HG03175 (cell line): ENCODE measurements around the gene CYTIP.

ENCODE experiments used
- ATAC-seq: cut with Tn5 transposase; IDR thresholded peaks from one replicate; pipeline ENCODE4 v1.9.1; 2021; ENCODE audit warnings: mild to moderate bottlenecking, moderate library complexity; ENCODE audit not compliant: unreplicated experiment

The CYTIP gene

DNA sequence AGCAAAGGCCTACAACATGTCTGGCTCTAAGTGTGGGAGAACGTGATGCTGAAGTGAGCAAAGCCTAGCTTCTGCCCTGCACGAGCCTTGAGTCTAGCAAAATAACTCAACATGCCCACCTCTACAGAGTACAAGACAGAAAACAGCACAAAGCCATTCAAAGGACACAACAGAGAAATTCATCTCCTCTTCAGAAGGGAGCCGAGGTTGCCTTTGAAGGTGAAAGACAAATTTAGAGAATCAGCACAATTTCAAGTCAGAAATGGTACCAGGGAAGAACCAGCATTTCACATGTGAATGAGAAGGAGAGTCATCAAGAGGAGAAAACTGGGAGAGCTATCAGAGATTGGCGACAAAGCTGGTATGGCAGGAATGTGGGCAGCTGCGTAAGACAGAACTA is 21.7 kb upstream of the CYTIP start:
- ATAC-seq = no peak

DNA sequence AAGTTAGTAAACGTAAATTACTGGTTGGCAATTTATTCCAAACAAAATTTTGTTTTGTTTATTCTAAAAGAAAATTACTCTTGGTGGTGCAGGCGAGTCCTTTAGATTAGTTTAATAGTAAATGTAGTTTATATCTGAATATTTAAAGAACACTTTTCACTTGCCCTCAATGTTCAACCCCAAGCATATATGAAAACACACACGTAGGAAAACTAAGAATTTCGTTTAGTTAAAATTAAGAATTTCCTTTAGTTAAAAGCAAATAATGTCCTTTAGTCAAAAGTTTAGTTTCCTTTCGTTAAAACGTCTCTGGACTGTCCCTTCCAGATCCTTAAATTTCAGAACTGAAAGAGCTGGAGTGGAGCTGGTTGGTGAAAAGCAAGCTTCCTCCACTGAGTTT is 19.1 kb upstream of the CYTIP start:
- no peak for ATAC-seq

DNA sequence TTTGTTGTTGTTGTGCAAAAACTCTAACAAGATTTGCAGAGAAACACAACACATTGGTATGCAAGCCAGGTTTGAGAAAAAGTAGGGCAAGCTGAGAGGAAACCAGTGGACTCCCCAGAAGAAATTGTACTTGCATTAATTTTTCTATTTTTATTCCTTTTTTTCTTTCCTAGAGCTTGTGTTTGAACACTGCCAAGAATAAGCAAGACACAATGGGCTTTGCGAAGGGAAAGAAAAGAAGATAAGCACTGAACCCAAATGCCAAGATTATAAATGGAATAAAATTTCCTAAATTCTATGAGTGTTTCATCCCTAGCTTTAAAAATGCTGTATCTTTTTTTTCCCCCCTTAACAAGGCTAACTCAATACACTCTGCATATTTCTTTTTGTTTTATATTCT is 17.0 kb upstream of the CYTIP start:
- ATAC-seq = no peak

DNA sequence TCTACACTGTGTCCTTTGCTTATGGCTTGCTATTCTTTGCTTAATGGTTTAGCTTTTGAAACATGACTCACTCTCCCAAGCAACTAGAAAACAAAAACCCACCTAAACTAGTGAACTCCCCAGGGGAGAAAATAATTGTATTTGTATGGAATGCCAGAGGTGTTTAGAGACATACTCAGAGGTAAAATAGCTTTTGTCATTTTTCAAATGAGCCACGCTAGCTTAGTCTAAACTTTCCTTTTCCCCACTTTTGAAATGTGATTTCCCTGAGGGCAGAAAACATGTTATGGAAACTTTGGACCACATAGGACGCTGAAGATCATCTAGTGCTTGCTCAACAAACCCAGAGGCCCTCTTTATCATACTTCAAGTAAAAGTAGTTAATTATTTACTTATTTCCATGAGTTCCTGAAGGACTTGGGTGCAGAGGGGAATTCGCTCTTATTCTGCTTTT is 16.5 kb upstream of the CYTIP start:
- ATAC-seq = no peak

DNA sequence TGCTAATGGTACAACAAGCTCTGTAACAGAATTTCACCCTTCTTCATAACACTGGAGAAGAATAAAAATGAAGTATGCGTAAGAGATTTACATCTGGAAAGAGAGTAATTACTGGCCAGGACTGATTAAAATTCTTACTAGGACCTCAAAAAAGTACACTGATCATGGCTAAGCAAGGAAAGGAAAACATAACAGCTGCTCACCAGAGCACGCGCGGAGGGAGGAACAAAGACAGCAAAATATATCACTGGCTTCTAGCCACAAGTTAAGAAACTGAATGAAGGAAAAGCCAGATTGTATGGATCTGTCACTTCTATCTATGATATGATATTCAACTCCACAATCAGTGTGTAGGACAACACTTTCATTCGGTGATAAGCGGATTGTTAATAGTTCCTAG is 15.6 kb upstream of the CYTIP start:
- ATAC-seq = no peak

DNA sequence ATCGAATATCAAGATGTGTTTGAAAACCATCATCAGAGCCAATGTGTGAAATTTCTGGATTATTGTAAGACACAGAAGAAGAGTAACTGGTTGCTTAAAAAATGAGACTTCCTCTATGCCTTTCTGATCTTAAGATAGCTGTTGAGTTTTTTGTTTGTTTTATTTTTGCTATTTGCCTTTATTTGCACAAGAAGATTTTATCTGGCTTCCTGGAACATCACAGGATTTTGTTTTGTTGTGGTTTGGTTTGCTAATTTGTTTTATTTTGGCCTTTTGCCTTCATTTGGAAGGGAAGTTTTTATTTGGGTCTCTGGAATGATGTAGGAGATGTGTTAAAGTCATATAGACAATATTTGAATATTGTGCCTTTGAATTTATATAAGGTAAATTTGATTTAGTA is 3.9 kb upstream of the CYTIP start:
- no peak for ATAC-seq

DNA sequence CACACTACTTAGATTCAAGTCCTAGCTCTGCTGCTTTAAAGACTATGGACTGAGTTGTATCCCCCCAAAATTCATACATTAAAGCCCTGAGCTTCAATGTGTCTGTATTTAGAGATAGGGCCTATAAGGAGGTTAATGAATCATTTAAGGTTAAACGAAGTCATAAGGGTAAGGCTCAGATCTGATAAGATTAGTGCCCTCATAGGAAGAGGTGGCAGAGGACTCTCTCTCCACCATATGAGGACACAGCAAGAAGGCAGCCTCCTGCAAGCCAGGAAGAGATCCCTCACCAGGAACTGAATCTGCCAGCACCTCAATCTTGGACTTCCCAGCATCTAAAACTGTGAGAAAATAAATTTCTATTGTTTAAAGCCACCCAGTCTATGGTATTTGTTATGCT is 3.1 kb upstream of the CYTIP start:
- ATAC-seq = no peak

DNA sequence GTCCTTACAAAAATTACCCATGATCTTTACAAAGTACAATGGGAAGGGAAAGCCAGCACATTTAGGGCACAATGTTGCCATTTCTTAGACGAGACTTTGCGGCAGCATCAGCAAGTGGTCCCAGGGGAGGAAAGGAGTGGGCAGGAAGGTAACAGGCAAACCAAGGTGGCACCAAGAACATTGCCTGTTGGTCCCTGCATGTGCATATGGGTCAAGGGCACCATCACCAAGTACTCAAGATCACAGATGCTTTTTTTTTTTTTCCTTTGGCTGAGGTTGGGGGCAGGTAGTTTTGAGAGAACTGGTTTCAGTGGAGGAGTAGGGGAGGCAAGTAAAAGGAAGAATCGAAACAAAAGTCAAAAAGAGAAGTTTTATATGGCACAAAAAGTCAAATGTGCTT is 752 bp upstream of the CYTIP start:
- ATAC-seq = no peak

DNA sequence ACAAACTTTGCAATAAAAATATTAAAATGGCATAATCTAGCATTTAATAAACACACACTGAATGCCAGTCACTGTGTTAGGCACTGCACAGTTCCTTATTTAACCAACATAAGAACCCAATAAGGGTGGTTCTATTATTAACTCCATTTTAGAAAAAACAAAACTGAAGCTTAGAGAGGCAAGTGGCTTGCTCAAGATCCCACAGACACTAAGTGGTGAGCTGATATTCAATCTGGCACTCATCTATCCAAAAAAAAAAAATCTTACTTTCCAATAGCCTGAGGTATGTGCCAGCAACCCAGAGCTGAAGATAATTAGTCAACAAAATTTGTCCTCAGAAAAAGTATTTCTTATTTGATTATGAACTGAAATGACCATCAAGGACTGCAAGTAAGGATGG is 799 bp downstream of the CYTIP start:
- ATAC-seq = no peak

DNA sequence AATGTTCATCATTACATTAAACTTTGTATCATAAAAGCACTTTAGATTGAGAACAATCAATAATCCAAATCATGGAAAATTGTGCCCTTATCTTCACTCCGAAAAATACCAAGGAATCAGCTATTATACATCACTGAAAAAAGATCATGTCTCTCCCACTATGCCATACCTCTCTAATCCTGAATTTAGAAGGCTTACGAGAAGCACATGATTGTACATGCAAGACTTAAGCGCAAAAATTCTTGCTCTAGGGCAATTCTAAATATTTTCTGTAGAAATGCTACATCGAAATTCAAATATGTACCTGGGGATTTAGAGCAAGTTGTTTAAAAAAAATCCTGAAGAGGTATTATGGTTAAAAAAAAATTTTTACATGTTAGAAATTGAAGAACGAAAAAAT is 1.3 kb downstream of the CYTIP start:
- no peak for ATAC-seq

DNA sequence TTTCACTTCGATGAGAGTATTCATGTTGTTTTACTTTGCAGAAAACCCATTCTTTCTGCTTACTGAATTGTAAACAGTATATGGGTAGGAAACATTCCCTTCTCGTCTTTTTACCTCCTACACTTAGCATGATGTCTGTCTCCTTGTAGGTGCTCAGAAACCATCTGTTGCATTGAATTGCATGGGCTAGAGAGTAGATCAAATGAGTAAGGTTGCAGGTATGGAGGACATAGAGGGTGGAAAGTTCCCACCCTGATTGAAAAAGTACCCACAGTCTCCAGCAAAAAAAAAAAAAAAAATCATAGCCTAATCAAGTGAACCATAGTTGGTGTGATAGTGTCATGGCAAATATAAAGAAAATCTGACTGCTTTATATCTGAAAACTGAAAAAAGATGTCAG is 1.7 kb downstream of the CYTIP start:
- ATAC-seq = no peak

DNA sequence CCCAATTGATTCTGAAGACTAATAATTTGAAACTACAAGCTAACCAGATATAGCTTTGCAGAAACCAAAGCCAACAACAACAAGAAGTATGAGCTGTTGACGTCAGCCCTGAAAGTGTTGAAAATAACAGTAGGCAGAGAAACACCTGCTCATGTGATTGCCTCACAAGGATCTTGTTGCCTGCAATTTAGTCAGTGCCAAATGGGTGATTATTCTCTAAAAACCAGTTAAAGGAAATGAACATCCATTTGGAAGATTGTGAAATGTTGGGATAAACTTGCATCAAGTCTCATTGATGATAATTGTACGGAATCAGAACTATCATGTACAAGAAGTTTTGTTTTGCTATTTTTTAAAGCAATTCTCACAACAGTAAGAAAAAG is 2.8 kb downstream of the CYTIP start:
- peak; percentile 38 for ATAC-seq

DNA sequence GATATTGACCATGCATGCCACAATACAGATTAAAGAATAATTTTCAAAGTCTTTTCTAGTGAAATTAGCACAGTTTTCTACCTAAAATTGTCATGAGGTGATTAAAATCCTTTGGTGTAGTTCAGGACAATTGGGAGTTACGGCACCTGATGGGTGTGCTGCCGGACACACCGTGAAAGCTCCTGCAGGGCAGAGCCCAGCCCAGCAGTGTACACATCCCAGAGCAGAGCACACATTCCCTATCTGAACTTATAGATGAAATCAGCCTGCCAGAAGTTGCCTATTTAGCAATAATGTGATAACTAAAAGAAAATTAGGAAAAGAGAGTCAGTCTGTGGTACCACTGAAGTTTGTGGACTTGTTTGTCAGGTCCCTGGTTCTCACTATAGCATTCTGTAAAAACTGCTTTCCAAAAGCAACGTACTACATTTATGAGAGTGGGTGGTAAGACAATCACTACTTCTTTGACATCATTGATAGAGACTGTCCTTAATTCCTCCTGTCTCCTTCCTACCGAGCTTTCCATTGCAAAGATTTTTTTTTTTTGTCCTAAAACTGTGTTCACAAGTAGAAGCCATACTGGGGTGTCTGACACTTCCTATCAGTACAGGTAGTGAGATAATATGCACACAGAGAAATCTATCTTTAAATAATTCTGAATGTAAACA is 3.4 kb downstream of the CYTIP start:
- peak; percentile 0 for ATAC-seq

DNA sequence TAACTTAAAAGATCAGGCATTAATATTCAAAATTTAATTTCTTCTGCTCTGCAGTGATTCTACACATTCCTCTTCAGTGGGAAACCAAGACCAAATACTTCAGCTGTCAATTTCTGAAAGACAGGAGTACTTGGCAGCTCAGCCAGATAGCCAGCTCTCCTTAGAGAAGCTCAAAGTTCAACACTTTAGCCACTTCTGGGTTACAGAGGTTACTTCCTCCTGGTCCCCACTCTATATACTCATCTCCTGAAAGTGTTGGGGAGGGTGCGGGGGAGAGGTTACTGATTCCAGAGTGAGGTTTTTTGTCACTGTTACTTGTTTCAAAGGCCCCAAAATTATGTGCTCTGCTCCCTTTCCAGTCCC is 4.1 kb downstream of the CYTIP start:
- ATAC-seq = peak; percentile 46

DNA sequence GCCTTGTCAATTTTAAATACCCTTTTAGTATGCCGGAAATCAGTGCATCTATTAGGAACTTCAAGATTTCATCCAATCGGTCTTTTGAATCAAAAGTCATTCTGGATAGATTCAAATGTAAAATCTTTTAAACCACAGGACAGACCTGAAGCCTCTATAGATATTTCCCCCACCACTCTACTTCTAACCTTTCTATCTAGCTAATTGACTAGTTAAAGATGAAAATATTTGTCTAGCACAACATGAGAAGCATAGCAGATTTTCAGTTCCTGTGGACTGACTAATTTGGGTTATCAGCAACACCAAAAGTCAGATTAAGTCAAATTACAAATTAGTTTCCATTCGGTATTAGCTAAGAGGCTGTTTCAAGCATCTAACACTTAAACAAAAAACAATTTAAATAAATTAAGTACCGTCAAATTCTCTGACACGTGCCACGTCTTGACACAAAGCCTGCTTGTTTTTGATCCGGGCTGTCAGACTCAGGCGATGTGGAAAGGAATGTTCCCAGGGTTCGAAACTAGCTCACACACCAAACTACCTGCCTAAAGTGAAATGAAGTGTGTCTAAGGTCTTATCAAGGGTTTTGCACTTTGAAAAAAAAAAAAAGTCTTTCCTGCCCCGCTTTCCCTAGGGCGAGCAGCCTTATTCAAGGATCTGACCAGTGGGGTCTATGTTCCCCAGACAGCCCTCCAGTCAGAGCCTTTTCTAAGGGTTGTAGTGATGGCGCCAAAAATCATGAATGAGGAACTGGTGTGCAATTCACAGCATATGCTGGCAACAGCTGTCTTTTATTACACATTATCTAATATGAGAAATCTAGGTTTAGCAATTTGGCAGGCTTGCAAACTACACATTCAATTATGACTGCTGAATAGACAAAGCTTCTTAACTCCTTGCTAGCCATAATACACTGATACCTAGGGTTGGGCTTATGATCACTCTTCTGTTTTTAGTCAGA is 4.7 kb downstream of the CYTIP start:
- peak; percentile 21 for ATAC-seq

DNA sequence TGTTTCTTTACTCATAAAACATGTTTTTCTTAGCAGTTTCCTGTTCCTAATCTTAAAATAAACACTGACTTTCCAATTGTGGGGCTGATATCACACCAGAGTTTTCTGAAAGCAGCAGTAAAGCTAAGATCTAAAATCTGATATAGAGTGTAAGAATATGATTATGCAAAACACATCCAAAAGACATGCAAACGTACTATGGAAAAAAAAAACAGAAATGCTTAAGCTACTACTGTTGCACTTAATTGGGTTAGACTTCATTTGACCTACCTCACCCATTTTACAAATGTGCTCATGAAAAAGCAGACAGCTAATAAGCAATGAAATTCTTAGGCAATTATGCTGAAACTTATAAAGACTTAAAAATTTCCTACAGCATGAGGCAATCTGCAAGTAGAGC is 10.5 kb downstream of the CYTIP start:
- no peak for ATAC-seq

DNA sequence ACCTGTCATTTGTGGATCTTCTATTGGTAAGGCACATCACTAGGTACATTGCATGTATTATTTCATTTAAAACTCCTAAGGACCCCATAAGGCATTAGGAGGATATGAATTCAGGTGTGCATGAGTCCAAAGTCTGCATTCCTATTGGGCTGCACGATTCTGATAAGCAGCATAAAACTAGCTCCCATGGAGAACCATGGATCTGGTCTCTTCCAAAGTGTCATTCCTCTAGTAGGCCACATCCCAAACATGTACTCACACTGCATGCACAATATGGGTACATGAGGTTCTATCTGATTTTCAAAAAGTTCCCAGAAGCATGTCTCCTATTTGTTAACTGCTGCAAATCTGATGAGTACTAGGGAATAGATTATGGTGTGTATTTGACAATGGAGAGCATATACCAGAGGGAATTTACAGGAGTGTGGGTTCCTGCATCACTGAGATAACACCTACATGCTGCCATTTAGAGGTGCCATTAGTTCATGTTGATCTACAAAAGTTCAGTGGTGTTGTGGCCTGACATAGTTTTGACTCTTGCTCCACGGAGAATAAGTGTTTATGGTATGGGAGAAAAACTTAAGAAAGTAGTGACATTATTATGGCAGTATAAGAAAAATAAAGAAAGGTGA is 11.3 kb downstream of the CYTIP start:
- no peak for ATAC-seq

DNA sequence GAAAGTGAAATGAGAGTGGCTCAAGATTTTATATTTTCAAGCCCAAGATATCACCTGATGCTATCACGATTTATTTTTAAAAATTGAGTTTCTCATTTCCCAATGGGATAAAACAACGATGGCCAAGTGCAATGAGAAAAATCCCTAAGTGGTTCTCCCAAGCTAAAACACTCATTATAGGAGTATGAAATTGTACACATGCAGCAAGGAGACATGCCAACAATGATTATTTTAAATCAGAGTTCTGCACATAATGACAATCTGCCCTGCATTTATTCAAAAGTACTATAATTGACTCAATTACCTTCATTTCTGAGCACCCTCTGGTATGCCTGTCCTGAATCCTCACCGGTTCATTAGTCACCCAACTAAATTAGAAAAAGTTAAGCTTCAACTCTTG is 12.7 kb downstream of the CYTIP start:
- ATAC-seq = no peak

DNA sequence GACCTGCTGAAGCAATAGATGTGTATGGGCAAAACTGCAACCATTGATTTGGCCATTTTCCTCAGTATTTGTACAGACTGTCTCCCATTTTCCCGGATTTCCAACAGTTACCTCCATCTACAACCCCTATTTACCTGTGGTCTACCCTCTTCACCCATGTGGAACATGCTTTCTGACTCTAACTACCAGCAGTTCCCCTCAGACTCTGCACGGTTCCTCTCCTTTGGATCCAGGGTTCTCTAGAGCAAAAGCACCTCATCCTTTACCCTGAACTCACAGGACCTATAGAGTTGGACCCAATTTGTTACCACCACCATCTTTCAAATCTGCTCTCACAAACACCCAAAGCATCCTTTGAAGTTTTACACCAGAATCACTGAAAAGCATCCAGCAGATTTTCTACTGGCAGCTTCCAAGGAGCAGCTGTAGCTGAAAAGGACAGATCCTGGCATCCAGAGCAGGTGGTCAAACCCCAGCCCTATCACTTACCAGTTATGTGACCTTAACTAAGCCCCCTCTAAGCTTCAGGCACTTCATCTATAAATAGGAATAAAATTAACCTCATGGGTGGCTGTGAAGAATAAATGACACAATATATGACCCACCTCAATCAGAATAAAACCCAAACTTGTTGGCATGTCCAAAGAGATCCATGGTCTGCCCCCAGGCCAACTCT is 15.3 kb downstream of the CYTIP start:
- no peak for ATAC-seq

DNA sequence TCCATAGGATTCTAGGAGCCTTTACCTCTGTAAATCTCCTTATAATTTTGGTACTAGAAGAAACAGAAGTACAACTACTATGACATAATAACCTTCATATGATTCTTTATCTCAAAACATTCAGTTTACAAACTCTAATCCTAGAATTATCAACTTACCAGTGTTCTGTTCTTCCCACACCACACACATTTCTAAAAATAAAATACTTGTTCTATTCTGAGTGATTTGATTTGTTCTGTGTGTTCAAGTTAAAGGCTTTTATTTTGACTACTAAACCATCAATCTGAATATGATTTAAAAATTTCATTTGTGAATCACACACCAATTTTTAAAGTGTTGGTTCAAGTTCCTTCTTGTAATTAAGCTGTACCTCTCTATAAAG is 16.0 kb downstream of the CYTIP start:
- ATAC-seq = no peak
